GM12864 (cell line): Measurements from ENCODE around the gene SARM1.

ENCODE experiments used
- DNase-seq: peaks from one replicate; pipeline ENCODE4 v3.0.0-alpha.2; 2011; ENCODE audit warnings: low read depth
- H3K4me3 ChIP-seq: 2 replicates; pipeline ENCODE4 v1.5.1; 2011; ENCODE audit warnings: mild to moderate bottlenecking, low read depth, low read length, control low read depth
- CTCF ChIP-seq: IDR thresholded peaks from 2 replicates; pipeline ENCODE4 v1.5.1; 2011; ENCODE audit warnings: low read depth, mild to moderate bottlenecking, moderate library complexity, low read length, control low read depth, inconsistent platforms; ENCODE audit errors: missing control alignments

SARM1 gene

GRCh38 chr17:28347261-28347891 is 24.1 kb upstream of the SARM1 start:
- DNase-seq = no peak
- TF ChIP-seq CTCF = no peak
- no peak overlapping the region for H3K4me3 ChIP-seq

- TF ChIP-seq CTCF = no peak
- DNase-seq = no peak
- H3K4me3 ChIP-seq = no peak overlapping the region
Observed at GRCh38 chr17:28348979-28349378, 22.5 kb upstream of the SARM1 start.

- H3K4me3 ChIP-seq = no peak overlapping the region
- no peak for TF ChIP-seq CTCF
- DNase-seq = no peak
Observed at GRCh38 chr17:28350271-28350670, 21.2 kb upstream of the SARM1 start.

GRCh38 chr17:28357061-28357900 is 14.2 kb upstream of the SARM1 start, which contains the start of gene POLDIP2:
TSS of gene POLDIP2 (minus strand) at chr17:28357527. CDS start at chr17:28357448, 79 bp downstream.
- H3K4me3 ChIP-seq = peak within 1 kb of the TSS; percentile 95
- no peak for TF ChIP-seq CTCF
- DNase-seq = peak; percentile 76

GRCh38 chr17:28357901-28358197 is 13.6 kb upstream of the SARM1 start:
- TF ChIP-seq CTCF = no peak
- peak overlapping the region; percentile 95 for H3K4me3 ChIP-seq
- DNase-seq = no peak

GRCh38 chr17:28363186-28363585 is 8.3 kb upstream of the SARM1 start:
- TF ChIP-seq CTCF = no peak
- no peak overlapping the region for H3K4me3 ChIP-seq
- DNase-seq = no peak
